NCI-H526 (cell line): ENCODE data around the gene MICA.
A peak's percentile ranks its signal among the peaks of the same experiment; 100 is the strongest.

Experiments used
- DNase-seq, 2 experiments: peaks; one replicate each; lab custom pipeline; 2025; lab: John Stamatoyannopoulos, UW

MICA gene

DNA sequence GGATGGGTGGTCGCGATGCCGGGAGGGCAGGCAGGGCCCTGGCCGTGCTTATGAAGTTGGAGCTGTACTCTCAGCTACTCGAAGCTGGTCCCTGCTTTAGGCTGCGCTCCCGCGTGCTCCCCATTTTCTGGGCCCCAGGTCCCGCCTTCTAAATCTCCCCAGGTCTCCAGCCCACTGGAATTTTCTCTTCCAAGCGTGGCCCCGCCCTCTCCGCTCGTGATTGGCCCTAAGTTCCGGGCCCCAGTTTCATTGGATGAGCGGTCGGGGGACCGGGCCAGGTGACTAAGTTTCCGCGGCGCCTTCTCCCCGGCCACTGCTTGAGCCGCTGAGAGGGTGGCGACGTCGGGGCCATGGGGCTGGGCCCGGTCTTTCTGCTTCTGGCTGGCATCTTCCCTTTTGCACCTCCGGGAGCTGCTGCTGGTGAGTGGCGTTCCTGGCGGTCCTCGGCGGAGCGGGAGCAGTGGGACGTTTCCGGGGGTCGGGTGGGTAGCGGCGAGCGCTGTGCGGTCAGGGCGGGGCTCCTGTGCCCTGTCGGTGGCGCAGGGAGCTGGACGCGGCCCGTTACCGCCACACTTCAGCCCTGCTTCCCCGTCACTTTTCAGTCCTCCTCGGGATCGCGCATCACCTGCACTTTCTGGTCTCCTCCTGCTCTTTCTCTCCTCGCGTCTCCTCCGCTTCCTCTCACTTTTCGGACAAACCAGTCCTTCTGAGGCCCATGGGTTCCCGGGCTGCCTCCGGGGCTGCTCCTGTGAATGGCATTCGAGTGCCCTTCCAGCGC lies at the start of gene MICA:
Gene MICA (plus strand): TSS at position 313 of the 778 bp plus-strand sequence. CDS start 38 bp downstream, at position 351.
- peak; percentile 11 to 86 for DNase-seq

DNA sequence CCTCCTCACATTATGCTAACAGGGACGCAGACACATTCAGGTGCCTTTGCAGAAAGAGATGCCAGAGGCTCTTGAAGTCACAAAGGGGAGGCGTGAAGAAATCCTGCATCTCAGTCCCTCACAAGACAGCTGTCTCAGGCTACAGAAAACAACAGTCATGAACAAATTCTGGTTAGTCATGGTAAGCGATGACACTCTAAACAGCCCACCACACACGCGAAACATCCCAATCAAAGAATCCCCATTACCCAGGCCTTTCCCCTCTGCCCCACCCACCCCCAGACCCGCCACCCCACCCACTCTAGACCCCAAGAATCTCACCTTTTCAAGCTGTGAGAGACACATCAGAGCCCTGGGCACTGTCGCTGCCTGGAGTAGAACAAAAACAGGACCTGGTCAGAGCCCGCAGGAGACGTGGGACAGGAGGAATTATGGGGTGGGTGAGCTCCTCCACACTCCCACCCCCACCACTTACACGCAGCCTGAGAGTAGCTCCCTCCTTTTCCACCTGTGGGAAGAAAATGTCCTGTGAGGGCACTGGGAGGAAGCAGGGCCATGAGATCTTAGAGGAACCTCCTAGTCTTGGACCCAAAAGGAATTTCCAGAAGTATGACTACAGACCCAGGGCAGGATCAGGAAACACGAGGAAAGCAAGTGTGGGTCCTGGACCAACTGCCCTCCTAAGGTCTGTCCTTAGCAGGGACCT lies 49.1 kb upstream of the MICA start:
- no peak for DNase-seq

DNA sequence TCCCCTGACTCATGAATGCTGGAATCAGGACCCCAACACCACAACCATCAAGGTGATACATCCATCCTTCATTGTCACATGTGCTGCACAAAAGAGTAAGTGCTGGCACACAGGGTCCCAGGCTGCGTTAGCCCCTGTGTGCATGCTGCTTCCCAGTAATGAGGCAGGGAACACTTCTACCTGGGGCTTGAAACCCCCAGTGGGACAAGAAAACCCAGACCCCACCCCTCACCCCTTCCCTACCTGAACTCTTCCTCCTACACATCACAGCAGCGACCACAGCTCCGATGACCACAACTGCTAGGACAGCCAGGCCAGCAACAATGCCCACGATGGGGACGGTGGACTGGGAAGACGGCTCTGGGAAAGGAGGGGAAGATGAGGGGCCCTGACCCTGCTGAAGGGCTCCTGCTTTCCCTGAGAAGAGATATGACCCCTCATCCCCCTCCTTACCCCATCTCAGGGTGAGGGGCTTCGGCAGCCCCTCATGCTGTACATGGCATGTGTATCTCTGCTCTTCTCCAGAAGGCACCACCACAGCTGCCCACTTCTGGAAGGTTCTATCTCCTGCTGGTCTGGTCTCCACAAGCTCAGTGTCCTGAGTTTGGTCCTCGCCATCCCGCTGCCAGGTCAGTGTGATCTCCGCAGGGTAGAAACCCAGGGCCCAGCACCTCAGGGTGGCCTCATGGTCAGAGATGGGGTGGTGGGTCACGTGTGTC lies 48.4 kb upstream of the MICA start:
- DNase-seq: no peak

DNA sequence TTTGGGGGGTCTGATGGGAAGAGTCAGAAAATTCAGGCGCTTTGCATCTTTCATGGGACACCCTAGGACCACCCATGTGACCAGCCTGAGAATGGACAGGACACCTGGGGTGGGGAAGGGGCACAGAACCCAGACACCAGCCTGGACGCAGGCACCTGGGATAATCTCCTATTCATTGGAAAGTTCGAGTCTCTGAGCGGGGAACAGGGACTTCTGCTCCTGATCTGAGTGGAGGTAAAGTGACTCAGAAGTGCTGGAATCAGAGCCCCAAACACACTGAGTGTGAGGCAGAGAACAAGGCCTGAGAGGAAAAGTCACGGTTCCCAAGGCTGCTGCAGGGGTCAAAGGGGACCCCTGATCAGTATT lies 47.8 kb upstream of the MICA start:
- DNase-seq: no peak

DNA sequence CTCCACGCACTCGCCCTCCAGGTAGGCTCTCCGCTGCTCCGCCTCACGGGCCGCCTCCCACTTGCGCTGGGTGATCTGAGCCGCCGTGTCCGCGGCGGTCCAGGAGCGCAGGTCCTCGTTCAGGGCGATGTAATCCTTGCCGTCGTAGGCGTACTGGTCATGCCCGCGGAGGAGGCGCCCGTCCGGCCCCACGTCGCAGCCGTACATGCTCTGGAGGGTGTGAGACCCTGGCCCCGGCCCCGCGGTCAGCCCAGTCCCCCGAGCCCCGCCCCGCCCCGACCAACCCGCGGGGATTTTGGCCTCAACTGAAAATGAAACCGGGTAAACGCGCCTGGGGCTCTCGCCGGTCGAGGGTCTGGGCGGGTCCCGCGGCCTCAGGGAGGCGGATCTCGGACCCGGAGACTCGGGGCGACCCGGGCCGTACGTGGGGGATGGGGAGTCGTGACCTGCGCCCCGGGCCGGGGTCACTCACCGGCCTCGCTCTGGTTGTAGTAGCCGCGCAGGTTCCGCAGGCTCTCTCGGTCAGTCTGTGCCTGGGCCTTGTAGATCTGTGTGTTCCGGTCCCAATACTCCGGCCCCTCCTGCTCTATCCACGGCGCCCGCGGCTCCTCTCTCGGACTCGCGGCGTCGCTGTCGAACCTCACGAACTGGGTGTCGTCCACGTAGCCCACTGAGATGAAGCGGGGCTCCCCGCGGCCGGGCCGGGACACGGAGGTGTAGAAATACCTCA lies 47.0 kb upstream of the MICA start:
- DNase-seq: peak in 1 of 2 experiments; percentile 65

DNA sequence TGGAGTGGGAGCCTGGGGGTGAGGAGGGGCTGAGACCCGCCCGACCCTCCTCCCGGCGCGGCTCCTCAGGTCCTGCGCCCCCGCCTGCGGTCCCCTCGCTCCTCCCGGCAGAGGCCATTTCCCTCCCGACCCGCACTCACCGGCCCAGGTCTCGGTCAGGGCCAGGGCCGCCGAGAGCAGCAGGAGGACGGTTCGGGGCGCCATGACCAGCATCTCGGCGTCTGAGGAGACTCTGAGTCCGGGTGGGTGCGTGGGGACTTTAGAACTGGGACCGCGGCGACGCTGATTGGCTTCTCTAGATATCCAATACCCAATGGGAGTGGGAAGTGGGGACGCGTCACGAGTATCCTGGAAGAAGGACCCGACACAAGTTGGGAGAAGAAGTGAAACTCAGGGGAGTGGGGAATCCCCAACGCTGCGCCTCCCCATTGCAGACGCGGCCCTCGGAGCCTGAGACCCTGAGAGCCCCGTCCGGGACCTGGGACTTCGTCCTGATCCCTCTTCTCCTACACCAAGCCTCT lies 46.4 kb upstream of the MICA start, which contains the start of gene HLA-B:
Gene HLA-B (minus strand): TSS at position 234 of the 521 bp plus-strand sequence. CDS start 21 bp downstream, at position 213.
- peak; percentile 89 to 96 for DNase-seq

DNA sequence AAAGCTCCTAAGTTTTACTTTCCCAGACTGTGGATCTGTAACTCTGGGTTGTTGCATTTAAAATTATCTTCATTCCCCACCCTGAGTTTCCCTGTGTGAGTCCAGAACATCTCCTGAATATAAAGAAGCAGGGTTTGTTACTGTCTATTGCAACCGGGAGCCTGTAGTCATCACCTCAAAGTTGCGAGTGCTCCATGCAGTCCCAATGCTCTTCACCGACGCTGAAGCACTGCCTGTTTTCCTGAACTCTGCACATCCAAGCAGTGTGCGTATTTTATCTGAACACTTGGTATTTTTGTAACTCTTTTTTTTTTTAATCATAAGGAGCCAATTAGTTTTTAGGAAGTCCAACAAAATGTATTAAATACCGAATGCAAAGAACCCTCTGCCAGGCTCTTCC lies 45.5 kb upstream of the MICA start:
- DNase-seq: no peak

DNA sequence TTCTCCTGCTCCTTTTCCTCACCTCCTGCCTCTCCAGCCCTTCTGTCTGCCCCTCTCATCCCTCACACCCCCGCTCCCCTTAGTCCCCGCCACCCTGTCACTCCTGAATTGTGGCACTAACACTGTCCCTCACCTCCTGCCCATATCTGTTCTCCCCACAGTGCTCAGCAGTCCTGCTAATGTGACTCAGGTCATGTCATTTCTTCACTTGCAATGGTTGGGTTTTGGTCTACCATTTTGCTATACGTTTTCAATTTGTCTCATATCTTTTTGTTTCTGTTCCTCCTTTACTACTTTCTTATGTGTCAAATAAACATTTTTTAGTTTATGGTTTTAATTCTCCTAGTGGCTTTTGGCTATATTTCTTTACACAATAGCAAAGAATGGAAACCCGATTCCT lies 45.1 kb upstream of the MICA start:
- DNase-seq: no peak

DNA sequence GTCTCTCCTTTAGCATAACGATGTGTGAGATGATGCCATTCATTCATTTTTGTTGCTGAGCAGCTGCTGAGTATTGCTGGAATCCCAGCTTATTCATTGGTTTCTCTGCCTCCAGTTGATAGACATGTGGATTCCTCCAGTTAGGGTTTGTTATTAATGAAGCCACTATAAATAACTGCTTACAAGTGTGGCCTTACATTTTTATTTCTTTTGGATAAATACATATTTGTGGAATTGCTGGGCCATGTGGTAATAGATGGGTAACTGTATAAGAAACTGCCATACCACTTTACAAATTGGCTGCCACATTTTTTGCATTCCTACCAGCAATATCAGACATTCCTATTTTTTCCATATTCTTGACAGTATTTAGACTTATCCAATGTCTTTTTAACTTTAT lies 43.8 kb upstream of the MICA start:
- no peak for DNase-seq

DNA sequence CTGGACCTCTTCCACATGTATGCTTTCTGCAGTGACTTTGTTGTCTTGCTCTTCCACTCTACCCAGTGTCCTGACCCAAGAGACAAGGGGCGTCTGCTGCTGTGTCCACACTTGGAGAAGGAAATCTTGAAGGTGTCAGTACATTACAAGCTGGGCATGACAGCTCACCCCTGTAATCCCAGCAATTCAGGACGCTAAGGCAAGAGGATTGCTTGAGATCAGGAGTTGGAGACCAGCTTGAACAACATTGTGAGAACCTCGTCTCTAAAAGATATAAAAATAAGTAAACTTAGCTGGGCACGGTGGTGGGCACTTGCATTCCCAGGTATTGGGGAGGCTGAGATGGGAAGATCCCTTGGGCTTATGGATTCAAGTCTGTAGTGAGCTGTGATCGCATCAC lies 40.6 kb upstream of the MICA start:
- no peak for DNase-seq

DNA sequence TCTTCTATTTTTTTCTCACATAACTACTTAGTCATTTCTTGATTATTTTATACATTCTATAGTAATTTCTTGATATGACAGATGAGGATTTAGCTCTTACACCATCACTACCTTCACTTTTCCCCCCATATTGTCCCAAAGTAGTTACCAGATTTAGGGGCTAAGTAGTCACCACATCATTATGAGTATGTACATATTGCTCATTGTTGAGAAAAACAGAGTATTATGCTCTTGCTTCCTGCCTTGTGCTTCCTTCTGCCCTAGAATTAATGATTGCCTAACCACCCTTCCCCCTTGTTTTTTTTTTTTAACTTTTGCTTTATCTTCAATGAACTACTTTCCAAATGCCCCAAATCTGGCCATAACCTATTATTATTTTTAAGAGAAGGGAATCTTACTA lies 39.6 kb upstream of the MICA start:
- no peak for DNase-seq

DNA sequence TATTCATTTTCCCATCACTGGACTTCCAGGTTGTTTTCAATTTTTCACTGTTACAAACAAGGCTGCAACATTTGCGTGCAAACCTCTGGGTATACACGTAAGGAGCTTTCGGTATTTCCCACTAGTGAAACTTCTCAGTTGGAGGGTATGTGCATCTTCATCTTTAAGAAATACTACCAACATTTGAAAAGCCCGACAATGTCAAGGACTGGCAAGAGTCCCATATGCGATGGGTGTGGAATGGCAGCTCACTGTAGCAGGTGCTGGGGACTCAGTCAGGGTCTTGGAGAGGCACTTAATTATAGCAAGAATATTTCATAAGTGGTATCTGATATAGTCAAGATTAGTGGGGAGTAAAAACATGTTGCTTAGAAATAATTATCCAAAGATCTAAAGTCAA lies 37.5 kb upstream of the MICA start:
- DNase-seq: no peak

DNA sequence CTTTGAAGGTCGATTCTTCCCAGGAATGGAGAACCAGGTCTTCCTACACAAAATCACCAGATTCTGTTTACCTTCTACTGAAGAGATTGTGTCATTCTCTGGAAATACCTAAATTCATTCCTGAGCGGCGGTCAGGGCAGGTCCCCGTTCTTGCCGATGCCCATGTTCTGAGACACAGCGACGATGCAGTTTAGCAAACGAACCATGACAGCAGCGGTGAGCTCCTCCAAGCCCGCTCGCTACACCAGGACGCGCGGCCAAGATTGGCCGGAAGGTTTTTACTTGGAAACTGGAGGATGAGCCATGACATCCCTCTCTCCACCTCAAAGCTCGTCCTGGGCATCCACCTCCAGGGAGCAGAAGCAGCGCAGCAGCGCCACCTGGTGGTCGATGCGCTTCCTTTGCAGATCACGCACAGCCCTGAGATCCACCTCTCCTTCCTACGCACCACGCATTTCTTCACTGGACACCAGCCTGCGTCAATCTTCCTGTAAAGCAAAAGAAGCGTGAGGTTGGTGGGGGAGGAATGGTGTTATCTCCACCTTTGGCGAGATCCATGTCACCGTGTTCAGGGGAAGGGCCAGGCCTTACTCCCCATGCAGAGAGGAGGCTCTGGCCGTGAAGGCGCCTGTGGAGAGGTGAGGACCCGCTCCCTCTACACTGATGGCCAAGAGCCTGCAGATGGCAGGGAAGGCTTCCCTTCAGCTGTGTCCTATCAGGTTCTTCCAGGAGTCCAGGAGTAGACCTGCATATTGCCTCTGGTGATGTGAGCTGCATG lies 36.5 kb upstream of the MICA start:
- DNase-seq: peak; percentile 88 to 95

DNA sequence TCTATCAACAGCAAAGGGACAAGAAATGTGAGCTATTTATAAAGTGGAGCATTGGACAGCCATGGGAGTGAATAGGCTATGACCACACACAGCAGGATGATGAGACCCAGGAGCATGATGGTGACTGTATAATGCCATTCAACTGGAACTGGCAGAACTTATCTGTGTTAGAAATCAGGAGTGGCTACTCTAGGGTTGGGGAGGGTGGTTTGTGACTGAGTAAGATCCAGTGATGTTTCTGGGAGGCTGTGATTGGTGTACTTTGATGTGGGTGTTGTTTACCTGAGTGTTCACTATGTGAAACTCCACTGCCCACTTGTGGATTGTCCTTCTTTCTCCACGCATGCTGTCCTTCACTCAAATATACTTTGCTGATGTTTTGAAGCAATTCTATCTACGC lies 34.9 kb upstream of the MICA start:
- no peak for DNase-seq

DNA sequence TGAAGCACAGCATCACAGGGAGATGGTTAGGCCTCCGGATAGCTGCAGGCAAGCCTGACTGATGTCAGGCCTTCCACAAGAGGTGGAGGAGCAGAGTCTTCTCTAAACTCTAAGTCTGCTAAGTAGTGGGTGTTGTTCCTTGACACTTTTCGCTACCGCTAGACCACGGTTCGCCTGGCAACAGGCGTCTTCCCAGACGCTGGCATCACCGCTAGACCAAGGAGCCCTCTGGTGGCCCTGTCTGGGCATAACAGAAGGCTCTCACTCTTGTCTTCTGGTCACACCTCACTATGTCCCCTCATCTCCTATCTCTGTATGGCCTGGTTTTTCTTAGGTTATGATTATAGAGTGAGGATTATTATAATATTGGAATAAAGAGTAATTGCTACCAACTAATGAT lies 29.3 kb upstream of the MICA start:
- peak in 1 of 2 experiments; percentile 34 for DNase-seq

DNA sequence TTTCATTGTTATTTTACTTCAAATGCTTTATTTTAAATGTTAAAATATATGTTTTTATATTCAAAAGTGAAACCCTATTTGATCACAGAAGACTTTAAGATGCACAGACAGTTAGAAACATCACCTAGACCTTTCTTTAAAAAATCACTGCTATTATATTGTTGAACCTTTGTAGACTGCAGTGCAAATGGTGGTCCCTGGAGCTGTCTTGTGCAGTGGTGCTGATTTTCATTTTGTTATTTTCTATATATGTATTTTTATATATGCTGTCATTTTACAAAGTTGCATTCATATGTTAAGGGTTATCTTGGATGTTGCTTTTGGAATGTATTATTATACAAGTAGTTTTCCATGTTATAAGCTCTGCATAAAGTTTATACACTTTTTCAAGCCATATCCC lies 27.7 kb upstream of the MICA start:
- DNase-seq: no peak

DNA sequence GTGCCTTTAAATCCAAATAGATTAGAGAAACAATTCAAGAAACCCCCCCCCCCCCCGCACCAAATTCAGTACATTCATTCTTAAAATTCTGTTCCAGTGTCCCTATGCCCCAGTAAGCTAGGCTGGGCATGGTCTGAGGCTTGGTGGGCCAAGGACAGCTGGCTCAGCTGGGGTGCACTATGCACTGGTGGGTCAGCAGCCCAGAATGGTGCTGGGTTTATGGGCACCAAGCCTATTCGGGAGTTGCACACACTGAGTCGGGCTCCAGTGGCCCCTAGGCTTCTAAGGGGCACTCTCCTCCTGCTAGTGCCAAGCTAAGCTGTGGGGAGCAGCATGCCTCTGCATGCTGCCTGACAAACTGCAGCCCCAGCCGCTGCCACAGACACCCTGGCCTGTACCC lies 26.4 kb upstream of the MICA start:
- no peak for DNase-seq

DNA sequence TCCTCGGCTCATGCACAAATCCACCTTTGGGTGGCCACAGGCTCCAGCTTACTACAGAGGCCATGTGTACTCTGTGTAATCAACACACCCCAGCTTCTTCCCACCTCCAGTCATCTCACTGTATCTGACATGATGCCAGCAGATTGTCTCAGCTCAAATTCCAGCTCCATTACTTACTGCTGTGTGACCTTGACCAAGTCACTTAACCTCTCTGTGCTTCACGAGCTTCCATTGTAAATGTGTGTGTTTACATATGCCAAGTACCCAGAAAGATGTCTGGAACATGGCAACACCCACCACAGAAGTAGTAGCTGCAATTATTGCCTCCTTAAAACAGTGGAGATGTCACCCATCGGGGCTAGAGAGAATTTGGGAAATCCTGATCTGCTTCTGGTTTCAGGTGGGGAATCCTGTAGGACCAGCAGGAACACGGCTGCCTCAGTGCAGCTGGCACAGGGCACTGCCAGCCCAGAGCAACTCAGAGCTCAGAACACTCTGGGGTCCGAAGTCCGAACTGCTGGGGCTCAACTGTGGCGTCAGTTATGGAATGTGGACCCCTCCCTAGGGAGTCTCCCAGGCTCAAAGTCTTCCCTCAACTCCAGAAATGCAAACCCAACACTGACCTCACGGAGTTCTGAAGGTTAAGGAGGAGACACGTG lies 25.2 kb upstream of the MICA start:
- DNase-seq: no peak

DNA sequence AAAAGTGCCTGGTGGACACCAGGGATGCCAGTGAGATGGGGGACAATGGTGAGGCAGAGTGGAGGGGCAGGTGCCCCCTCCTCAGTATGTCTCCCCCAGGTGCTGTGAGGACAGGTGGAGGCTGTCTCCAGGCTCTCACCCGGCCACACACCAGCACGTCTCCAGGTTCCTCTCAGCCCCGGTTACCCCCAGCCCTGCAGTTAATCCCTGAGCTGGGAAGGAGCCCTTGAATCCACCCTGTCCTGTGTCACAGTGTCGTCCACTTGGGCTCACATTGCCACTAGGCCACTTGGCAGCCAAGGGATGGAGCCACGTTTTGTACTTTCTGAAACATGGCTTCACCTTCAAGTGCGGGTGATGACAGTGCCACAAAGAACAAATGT lies 24.7 kb upstream of the MICA start:
- DNase-seq: no peak

DNA sequence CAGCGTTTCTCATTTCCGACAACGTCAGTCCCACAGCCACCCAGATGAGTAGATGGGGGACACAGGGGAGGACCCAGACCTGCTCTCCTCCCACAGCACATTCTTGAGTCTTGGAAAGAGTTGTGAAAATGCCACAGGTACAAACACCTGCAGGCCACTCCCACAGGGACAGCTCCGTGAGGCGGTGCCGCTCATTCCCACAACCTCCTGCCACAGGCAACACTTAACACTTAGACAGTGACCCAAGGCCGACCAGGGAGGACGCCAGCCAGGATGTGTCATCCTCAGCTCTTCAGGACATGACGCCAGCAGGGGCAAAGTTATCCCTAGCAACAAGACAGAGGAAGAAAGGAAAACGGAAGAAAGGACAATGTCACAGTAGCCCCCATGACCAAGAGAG lies 23.5 kb upstream of the MICA start:
- DNase-seq: no peak

DNA sequence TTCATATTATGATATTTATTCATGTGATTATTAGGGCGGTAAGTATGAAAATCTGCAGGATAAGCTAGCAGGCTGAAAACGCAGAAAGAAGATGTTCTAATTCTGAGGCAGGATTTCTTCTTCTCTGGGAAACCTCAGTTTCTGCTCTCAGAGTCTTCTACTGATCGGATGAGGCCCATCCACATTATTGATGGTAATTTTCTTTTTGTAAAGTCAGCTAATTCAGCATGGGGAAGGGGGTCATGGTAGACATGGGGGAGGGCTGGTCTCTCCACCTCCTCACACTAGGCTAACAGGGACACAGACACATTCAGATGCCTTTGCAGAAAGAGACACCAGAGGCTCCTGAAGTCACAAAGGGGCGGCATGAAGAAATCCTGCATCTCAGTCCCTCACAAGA lies 21.7 kb upstream of the MICA start:
- no peak for DNase-seq
